ENCODE measurements around the gene LMOD2. TPM values are rescaled to one million over a fixed set of nuclear protein-coding genes. Genes with fewer than 3 reads are reported as not detected.
"Not testable (repeated sequence)": the region's sequence is repeated elsewhere in the genome, so short reads cannot be mapped to it uniquely, and the experiment has no call there.

The LMOD2 gene
- total and polyA plus RNA-seq, 11 donors, result 202 to 1,479 (median 751) TPM

GRCh38 chr7:123633553-123633952 is 22.1 kb upstream of the LMOD2 start:
- Histone ChIP-seq H3K4me1 (peaks cover 0 to 19% (median 6%) of the 10 kb centered on the region in 12 donors), H3K4me3 (no peak overlapping the region), H3K27me3 (no peaks in the 10 kb centered on the region), H3K27ac (peak overlapping the region in 3 of 12 donors; percentile 17 to 70 (median 25)), H3K36me3 (peaks cover 0 to 8% (median 0%) of the 10 kb centered on the region in 9 donors), H3K9me3 (no peaks in the 10 kb centered on the region)
- whole genome bisulfite sequencing, 4 donors, result 47 to 72% (median 53%) methylated on average over 7 of the region's 7 CpGs
- DNase-seq, result no peak
- intact Hi-C loops (cut with DNase I), result loop anchor here in 2 of 10 donors (5.0 to 10.0 kb wide), 2 partner anchors 36 to 231 kb away; no protein-coding TSS in a partner anchor
- TF ChIP-seq, protein P1, sequence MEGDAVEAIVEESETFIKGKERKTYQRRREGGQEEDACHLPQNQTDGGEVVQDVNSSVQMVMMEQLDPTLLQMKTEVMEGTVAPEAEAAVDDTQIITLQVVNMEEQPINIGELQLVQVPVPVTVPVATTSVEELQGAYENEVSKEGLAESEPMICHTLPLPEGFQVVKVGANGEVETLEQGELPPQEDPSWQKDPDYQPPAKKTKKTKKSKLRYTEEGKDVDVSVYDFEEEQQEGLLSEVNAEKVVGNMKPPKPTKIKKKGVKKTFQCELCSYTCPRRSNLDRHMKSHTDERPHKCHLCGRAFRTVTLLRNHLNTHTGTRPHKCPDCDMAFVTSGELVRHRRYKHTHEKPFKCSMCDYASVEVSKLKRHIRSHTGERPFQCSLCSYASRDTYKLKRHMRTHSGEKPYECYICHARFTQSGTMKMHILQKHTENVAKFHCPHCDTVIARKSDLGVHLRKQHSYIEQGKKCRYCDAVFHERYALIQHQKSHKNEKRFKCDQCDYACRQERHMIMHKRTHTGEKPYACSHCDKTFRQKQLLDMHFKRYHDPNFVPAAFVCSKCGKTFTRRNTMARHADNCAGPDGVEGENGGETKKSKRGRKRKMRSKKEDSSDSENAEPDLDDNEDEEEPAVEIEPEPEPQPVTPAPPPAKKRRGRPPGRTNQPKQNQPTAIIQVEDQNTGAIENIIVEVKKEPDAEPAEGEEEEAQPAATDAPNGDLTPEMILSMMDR (IDR thresholded peaks at IDR 0.05), result no peak
- TF ChIP-seq POLR2A (IDR thresholded peaks at IDR 0.05), result no peak
- ATAC-seq, result no peak

DNA sequence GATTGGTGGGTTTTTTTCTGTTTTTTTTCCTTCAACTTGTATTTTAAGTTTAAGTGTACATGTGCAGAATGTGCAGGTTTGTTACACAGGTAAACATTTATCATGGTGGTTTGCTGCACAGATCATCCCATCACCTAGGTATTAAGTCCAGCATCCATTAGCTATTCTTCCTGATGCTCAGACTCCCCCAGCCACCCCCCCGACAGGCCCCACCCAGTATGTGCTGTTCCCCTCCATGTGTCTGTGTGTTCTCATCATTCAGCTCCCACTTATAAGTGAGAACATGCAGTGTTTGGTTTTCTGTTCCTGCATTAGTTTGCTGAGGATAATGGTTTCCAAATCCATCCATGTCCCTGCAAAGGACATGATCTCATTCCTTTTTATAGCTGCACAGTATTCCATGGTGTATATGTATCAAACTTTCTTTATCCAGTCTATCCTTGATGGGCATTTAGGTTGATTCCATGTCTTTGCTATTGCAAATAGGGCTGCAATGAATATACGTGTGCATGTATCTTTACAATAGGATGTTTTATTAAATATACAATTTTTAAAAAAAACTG is 21.6 kb upstream of the LMOD2 start:
- Histone ChIP-seq H3K4me1 (peaks cover 0 to 20% (median 6%) of the 10 kb centered on the region in 12 donors), H3K27ac (peak overlapping the region in 5 of 12 donors; percentile 10 to 70 (median 20))
- WGBS, 4 donors, result 47 to 71% (median 55%) methylated on average over 2 of the region's 2 CpGs
- intact Hi-C loops (cut with DNase I), result loop anchor here in 2 of 10 donors (2.0 to 10.0 kb wide), 3 partner anchors 37 to 231 kb away; no protein-coding TSS in a partner anchor
- ATAC-seq, result peak; percentile 56 to 87 (median 70)
- DNase-seq, H3K9me3 ChIP-seq, H3K4me3 ChIP-seq, H3K27me3 ChIP-seq, H3K36me3 ChIP-seq: not testable (repeated sequence)

DNA sequence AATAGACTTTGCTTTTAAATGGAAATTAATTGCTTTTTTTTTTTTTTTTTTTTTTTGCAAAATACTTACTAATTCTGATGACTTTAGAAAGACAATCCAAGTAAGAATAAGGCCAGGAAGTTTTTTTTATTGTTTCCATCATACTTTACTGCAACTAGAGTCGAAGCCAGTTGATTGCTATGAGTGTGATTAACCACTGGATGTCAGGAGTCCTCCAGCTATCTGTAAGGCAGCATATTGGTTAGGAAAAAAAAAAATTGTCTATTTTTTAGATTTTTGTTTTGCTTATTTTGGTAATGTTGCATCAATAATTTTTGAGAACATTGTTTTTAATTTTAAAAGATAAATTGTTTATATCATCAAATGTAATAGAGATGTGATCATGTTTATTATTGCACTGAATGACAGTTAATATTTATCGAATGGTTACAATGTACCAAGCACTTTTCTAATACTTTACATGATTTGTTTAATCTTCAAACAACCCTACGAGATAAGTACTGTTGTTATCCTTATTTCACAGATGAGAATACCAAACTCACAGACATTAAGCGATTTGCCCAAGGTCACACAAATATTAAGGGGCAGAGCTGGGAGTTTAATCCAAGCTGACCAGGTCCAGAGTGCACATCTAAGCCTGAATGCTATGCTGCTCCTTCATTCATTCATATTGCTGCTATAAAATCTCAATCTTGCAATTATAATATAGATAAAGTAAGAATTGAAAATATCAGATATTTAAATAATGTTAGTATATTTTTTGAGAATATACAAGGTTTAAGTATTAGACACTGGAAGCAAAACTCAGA is 19.9 kb upstream of the LMOD2 start:
- H3K27ac ChIP-seq, result peak overlapping the region in 6 of 12 donors; percentile 11 to 38 (median 32)
- 42 to 47% (median 45%) methylated on average over 4 of the region's 4 CpGs for WGBS, 4 donors

GRCh38 chr7:123637203-123637602 is 18.5 kb upstream of the LMOD2 start:
- H3K27ac ChIP-seq, result peak overlapping the region in 8 of 12 donors; percentile 2 to 74 (median 39)
- TF ChIP-seq, protein P1 (IDR thresholded peaks at IDR 0.05), result peak in 5 of 12 donors; percentile 6 to 37 (median 17)
- no peak for TF ChIP-seq POLR2A (IDR thresholded peaks at IDR 0.05)
- intact Hi-C loops (cut with DNase I), result loop anchor here in 6 of 10 donors (5.0 to 10.0 kb wide), 6 partner anchors 40 to 230 kb away; no protein-coding TSS in a partner anchor
- peaks cover 0 to 27% (median 6%) of the 10 kb centered on the region in 12 donors for H3K4me1 ChIP-seq
- H3K9me3 ChIP-seq, result no peaks in the 10 kb centered on the region
- no peaks in the 10 kb centered on the region for H3K27me3 ChIP-seq
- whole genome bisulfite sequencing, 4 donors, result 38 to 58% (median 45%) methylated on average over 3 of the region's 3 CpGs
- peak in 2 of 4 donors; percentile 38 to 49 for ATAC-seq
- no peaks in the 10 kb centered on the region for H3K36me3 ChIP-seq
- peak overlapping the region in 2 of 12 donors; percentile 7 to 22 for H3K4me3 ChIP-seq
- DNase-seq, result no peak

More for the DNA sequence above, 19.9 kb upstream of the LMOD2 start:
- intact Hi-C loops (cut with DNase I), result loop anchor here in 6 of 10 donors (2.0 to 10.0 kb wide), 7 partner anchors 42 to 232 kb away; no protein-coding TSS in a partner anchor
- DNase-seq (no peak), ATAC-seq (peak; percentile 62 to 77 (median 70))
- no peaks in the 10 kb centered on the region for H3K27me3 ChIP-seq
- H3K4me1 ChIP-seq, result peaks cover 0 to 21% (median 6%) of the 10 kb centered on the region in 12 donors
- no peaks in the 10 kb centered on the region for H3K36me3 ChIP-seq
- H3K9me3 ChIP-seq, result no peaks in the 10 kb centered on the region
- TF ChIP-seq, protein P1 (IDR thresholded peaks at IDR 0.05), result peak; percentile 27 to 72 (median 64)
- TF ChIP-seq POLR2A (IDR thresholded peaks at IDR 0.05), result no peak
- peak overlapping the region in 1 of 12 donors; percentile 7 for H3K4me3 ChIP-seq

All from heart left ventricle (tissue), 16 donors.